Fibroblast of the aortic adventitia (primary cell): Measurements from ENCODE around the gene IGSF11. TPM values are rescaled to one million over a fixed set of nuclear protein-coding genes. Genes with fewer than 3 reads are reported as not detected.

Experiments
- DNase-seq: peaks from one replicate; pipeline ENCODE4 v3.0.0-alpha.2; 2010; ENCODE audit warnings: low read depth
- H3K4me3 ChIP-seq: 2 replicates; pipeline ENCODE4 v1.5.1; 2011; ENCODE audit warnings: low read depth, mild to moderate bottlenecking, control low read depth, low read length, moderate library complexity
- CTCF ChIP-seq: IDR thresholded peaks from 2 replicates; pipeline ENCODE4 v1.5.1; 2011; ENCODE audit warnings: mild to moderate bottlenecking, low read length, control low read depth, inconsistent platforms; ENCODE audit not compliant: insufficient read depth
- total RNA-seq: library from RNA; depleted of rRNA; stranded (reverse); fragments of >200 nt; gene quantifications from 2 replicates; pipeline ENCODE4 v1.2.3, GENCODE V29; 2012; ENCODE audit warnings: low replicate concordance

The IGSF11 gene
- total RNA-seq, 1 donor: not detected

DNA sequence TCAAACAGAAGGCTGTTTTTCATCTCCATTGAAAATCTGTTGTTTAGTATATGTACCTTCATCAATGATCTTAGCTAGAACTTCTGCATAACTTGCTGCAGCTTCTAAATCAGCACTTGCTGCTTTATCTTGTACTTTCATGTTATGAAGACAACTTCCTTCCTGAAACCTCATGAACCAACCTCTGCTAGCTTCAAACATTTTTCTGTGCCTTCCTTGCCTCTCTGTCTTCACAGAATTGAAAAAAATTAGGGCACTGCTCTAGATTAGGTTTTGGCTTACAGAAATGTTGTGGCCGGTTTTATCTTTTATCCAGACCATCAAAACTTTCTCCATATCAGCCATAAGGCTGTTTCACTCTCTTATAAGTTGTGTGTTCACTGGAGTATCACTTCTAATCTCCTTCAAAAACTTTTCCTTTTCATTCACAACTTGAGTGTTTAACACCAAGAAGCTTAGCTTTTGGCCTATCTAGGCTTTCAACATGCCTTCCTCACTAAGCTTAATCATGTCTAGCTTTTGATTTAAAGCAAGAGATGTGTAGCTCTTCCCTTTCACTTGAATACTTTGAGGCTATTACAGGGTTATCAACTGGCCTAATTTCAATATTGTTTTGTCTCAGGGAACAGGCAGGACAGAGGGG, 78.6 kb downstream of the IGSF11 start:
- DNase-seq: no peak
- no peak overlapping the region for H3K4me3 ChIP-seq
- no peak for TF ChIP-seq CTCF

DNA sequence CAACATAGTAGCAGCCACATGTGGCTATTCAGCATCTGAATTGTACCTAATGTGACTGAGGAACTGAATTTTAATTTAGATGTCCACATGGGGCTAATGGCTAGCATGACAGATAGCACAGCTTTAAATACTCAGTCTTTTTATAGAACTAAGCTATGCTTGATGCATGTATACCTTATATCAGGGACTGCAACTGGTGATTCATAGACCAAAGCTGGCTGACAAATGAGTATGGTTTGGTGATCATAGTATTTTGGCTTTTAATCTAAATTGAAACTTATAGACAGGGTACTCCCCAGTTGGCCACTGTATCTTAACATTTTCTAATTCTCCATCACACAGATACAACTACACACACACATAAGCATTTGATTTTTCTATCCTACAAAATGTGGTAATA, 83.6 kb downstream of the IGSF11 start:
- H3K4me3 ChIP-seq: no peak overlapping the region
- no peak for TF ChIP-seq CTCF
- DNase-seq: no peak

- no peak overlapping the region for H3K4me3 ChIP-seq
- no peak for TF ChIP-seq CTCF
- DNase-seq: no peak
Measured at GRCh38 chr3:118949113-118949760, 85.4 kb downstream of the IGSF11 start.

- no peak overlapping the region for H3K4me3 ChIP-seq
- no peak for DNase-seq
- no peak for TF ChIP-seq CTCF
Measured at GRCh38 chr3:118948146-118948545, 86.5 kb downstream of the IGSF11 start.

DNA sequence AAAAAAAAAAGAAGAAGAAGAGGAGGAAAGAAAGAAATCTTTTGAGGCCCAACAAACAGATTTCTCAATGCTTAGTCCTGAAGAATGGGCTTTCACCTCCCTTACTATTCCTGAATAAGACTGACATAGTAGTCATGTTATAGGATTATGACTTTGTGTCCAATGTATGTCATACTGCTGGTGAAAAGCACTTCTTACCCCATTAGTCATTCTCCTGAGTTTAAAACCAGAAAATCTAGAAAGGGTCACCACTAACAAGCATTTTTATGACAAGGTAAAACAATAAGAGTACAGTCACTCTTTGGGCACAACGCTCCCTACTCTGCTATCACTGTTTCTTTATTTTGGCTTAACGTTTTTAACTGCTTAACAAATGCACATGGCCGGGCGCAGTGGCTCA, 88.2 kb downstream of the IGSF11 start:
- no peak overlapping the region for H3K4me3 ChIP-seq
- TF ChIP-seq CTCF: no peak
- no peak for DNase-seq

DNA sequence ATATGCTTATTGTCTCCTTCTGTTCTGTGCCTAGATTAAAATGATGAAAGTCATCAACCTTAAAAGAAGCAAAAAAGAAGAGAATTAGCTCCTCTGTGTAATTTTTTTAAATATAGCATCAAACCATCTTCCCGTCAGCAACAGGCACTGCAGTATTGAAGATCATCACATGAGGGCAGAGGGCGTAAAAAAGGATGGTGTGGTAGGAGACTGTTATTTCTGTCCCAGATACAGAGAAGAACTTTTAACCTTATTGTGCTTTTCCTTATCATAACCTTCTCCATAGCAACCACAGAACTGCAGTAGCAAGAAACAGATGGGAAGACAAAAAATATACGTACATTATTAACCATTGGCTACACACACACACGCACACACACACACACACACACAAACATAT, 88.8 kb downstream of the IGSF11 start:
- no peak for DNase-seq
- no peak for TF ChIP-seq CTCF
- no peak overlapping the region for H3K4me3 ChIP-seq
